Measurements from ENCODE around the gene SEC14L2.

- TF ChIP-seq POLR2A (IDR thresholded peaks at IDR 0.05) (no peak), CTCF (IDR thresholded peaks at IDR 0.05) (no peak)
Measured at GRCh38 chr22:30348809-30349208, 48.0 kb upstream of the SEC14L2 start.

Data from adrenal gland (tissue), 5 donors.